ENCODE data around the gene FBXL16. TPM values are rescaled to one million over a fixed set of nuclear protein-coding genes. Genes with fewer than 3 reads are reported as not detected.
A peak's percentile ranks its signal among the peaks of the same experiment; 100 is the strongest.

The FBXL16 gene
- total and polyA plus RNA-seq, 9 of the 15 experiments (the other 6 are each of a cell fraction or from before 2014, with no cell fraction given) = 0.21 to 8.2 (median 1.7) TPM

DNA sequence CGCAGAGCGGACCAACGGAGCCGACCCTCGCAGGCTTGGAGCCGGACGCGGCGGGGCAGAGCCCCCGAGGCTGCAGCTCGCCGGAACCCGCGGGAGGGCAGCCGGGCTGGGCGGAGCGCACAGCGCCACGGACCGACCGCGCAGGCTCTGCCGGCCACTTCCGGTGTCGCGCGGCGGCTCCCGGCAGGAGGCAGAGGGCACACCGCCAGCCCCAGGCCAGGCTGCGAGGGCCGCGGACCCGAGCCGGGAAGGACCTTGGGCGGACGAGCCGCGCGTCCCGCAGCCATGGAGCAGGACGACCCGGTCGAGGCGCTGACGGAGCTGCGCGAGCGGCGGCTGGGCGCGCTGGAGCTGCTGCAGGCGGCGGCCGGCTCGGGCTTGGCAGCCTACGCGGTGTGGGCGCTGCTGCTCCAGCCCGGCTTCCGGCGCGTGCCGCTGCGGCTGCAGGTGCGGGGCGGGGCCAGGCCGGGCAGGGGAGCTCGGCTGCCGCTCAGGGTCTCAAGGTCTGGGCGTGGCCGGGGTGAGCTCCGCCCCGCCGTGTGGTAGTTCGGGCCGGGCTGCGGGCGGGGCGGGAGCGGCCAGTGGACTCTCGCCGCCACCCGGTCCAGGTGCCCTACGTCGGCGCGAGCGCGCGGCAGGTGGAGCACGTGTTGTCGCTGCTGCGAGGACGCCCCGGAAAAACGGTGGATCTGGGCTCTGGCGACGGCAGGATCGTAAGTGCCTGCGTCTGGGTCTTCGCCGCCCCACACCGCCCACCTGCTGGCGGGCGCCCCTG, 15.6 kb upstream of the FBXL16 start, which contains the start of gene ANTKMT (continued):
- no peak for TF ChIP-seq RNF2 (IDR thresholded peaks at IDR 0.05)
- TF ChIP-seq, protein P1, sequence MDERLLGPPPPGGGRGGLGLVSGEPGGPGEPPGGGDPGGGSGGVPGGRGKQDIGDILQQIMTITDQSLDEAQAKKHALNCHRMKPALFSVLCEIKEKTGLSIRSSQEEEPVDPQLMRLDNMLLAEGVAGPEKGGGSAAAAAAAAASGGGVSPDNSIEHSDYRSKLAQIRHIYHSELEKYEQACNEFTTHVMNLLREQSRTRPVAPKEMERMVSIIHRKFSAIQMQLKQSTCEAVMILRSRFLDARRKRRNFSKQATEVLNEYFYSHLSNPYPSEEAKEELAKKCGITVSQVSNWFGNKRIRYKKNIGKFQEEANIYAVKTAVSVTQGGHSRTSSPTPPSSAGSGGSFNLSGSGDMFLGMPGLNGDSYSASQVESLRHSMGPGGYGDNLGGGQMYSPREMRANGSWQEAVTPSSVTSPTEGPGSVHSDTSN (CRISPR knock-in tag; IDR thresholded peaks at IDR 0.05; ENCODE audit: low read depth) = no peak
- TF ChIP-seq, protein P1 (tag; conservative IDR thresholded peaks at IDR 0.05; ENCODE audit: low read depth) = no peak
- TF ChIP-seq ZNF445 (CRISPR knock-in tag; IDR thresholded peaks at IDR 0.05; ENCODE audit: low read depth) = no peak
- TF ChIP-seq CC2D1A (IDR thresholded peaks at IDR 0.05) = no peak
- TF ChIP-seq, protein P2, sequence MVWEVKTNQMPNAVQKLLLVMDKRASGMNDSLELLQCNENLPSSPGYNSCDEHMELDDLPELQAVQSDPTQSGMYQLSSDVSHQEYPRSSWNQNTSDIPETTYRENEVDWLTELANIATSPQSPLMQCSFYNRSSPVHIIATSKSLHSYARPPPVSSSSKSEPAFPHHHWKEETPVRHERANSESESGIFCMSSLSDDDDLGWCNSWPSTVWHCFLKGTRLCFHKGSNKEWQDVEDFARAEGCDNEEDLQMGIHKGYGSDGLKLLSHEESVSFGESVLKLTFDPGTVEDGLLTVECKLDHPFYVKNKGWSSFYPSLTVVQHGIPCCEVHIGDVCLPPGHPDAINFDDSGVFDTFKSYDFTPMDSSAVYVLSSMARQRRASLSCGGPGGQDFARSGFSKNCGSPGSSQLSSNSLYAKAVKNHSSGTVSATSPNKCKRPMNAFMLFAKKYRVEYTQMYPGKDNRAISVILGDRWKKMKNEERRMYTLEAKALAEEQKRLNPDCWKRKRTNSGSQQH (CRISPR knock-in tag; IDR thresholded peaks at IDR 0.05) = no peak
- TF ChIP-seq, protein P3, sequence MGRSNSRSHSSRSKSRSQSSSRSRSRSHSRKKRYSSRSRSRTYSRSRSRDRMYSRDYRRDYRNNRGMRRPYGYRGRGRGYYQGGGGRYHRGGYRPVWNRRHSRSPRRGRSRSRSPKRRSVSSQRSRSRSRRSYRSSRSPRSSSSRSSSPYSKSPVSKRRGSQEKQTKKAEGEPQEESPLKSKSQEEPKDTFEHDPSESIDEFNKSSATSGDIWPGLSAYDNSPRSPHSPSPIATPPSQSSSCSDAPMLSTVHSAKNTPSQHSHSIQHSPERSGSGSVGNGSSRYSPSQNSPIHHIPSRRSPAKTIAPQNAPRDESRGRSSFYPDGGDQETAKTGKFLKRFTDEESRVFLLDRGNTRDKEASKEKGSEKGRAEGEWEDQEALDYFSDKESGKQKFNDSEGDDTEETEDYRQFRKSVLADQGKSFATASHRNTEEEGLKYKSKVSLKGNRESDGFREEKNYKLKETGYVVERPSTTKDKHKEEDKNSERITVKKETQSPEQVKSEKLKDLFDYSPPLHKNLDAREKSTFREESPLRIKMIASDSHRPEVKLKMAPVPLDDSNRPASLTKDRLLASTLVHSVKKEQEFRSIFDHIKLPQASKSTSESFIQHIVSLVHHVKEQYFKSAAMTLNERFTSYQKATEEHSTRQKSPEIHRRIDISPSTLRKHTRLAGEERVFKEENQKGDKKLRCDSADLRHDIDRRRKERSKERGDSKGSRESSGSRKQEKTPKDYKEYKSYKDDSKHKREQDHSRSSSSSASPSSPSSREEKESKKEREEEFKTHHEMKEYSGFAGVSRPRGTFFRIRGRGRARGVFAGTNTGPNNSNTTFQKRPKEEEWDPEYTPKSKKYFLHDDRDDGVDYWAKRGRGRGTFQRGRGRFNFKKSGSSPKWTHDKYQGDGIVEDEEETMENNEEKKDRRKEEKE (IDR thresholded peaks at IDR 0.05; ENCODE audit: borderline replicate concordance in 1 of 2, control insufficient read depth in 1 of 2, low read depth in 2 of 2, low read length in 1 of 2) = peak in 1 of 2 experiments; percentile 68; a peak in 1 of 4 replicates
- no peak for TF ChIP-seq ZNF551 (CRISPR knock-in tag; IDR thresholded peaks at IDR 0.05)
- no peak for TF ChIP-seq MIER1 (IDR thresholded peaks at IDR 0.05; ENCODE audit: low read depth)
- TF ChIP-seq BHLHE40 (IDR thresholded peaks at IDR 0.05; ENCODE audit: low read length) = peak; percentile 89
- peak; percentile 56; the same call in 1 of the 2 replicates for TF ChIP-seq SOX6 (IDR thresholded peaks at IDR 0.05)
- no peak for TF ChIP-seq U2AF2 (optimal IDR thresholded peaks at IDR 0.05; ENCODE audit: low read depth, low read length)
- no peak for TF ChIP-seq WHSC1 (IDR thresholded peaks at IDR 0.05; ENCODE audit: low read length)
- TF ChIP-seq, protein P4, sequence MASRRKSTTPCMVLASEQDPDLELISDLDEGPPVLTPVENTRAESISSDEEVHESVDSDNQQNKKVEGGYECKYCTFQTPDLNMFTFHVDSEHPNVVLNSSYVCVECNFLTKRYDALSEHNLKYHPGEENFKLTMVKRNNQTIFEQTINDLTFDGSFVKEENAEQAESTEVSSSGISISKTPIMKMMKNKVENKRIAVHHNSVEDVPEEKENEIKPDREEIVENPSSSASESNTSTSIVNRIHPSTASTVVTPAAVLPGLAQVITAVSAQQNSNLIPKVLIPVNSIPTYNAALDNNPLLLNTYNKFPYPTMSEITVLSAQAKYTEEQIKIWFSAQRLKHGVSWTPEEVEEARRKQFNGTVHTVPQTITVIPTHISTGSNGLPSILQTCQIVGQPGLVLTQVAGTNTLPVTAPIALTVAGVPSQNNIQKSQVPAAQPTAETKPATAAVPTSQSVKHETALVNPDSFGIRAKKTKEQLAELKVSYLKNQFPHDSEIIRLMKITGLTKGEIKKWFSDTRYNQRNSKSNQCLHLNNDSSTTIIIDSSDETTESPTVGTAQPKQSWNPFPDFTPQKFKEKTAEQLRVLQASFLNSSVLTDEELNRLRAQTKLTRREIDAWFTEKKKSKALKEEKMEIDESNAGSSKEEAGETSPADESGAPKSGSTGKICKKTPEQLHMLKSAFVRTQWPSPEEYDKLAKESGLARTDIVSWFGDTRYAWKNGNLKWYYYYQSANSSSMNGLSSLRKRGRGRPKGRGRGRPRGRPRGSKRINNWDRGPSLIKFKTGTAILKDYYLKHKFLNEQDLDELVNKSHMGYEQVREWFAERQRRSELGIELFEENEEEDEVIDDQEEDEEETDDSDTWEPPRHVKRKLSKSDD (conservative IDR thresholded peaks at IDR 0.05; ENCODE audit: low read length) = no peak

Measured in K562 (cell line).